Measurements from ENCODE around the gene CPLX1. TPM values are rescaled to one million over a fixed set of nuclear protein-coding genes. Genes with fewer than 3 reads are reported as not detected.
A peak's percentile ranks its signal among the peaks of the same experiment; 100 is the strongest.
"Not testable (repeated sequence)": the region's sequence is repeated elsewhere in the genome, so short reads cannot be mapped to it uniquely, and the experiment has no call there.

The CPLX1 gene
- total RNA-seq, 1 donor from 2014 or later, result 115 TPM

DNA sequence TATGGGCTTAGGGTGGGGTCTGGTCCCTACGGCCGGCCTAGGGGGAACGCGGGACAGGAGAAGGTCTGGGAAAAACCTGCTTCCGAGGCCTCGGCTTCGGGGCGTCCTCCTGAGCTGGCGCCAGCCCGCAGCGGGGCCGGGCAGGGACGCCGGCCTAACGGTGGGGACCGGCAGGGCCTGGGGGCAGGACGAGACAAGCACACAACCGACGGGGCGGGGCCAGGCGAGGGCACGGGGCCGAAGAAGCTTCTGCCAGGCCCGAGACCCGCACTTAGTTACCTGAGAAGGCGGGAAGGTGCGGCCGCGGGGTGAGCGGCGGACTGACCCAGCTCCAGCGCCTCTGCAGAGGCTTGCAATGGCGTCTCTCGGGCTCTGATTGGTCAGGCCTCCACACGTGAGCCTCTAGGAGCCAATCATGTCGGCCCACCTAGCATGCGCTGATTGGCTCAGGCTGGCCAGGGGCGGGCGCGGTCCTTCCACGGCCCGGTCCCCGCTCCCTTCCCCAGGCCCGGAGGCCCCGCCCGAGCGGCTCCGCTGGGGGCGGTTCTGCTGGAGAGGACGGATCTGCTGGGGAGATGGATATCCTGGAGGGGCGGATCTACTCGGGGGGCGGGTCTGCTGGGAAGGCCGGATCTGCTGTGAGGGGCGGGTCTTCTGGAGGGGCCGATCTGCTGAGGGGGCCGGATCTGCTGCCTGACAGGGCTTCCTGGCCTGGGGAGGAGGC, 44.3 kb downstream of the CPLX1 start:
- Mint-ChIP-seq H3K36me3 (ENCODE audit: unreplicated experiment) (peaks cover 10% of the 10 kb centered on the region), H3K4me3 (ENCODE audit: unreplicated experiment) (peak overlapping the region; percentile 88), H3K4me1 (ENCODE audit: low read depth, unreplicated experiment) (peaks cover 25% of the 10 kb centered on the region), H3K9me3 (ENCODE audit: unreplicated experiment) (peaks cover 27% of the 10 kb centered on the region), H3K27me3 (ENCODE audit: unreplicated experiment) (peaks cover 24% of the 10 kb centered on the region), H3K27ac (ENCODE audit: unreplicated experiment) (peak overlapping the region; percentile 96)
- peak; percentile 99 for DNase-seq
- TF ChIP-seq, protein P1, sequence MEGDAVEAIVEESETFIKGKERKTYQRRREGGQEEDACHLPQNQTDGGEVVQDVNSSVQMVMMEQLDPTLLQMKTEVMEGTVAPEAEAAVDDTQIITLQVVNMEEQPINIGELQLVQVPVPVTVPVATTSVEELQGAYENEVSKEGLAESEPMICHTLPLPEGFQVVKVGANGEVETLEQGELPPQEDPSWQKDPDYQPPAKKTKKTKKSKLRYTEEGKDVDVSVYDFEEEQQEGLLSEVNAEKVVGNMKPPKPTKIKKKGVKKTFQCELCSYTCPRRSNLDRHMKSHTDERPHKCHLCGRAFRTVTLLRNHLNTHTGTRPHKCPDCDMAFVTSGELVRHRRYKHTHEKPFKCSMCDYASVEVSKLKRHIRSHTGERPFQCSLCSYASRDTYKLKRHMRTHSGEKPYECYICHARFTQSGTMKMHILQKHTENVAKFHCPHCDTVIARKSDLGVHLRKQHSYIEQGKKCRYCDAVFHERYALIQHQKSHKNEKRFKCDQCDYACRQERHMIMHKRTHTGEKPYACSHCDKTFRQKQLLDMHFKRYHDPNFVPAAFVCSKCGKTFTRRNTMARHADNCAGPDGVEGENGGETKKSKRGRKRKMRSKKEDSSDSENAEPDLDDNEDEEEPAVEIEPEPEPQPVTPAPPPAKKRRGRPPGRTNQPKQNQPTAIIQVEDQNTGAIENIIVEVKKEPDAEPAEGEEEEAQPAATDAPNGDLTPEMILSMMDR (IDR thresholded peaks at IDR 0.05; ENCODE audit: partially characterized antibody, unreplicated experiment), result no peak

DNA sequence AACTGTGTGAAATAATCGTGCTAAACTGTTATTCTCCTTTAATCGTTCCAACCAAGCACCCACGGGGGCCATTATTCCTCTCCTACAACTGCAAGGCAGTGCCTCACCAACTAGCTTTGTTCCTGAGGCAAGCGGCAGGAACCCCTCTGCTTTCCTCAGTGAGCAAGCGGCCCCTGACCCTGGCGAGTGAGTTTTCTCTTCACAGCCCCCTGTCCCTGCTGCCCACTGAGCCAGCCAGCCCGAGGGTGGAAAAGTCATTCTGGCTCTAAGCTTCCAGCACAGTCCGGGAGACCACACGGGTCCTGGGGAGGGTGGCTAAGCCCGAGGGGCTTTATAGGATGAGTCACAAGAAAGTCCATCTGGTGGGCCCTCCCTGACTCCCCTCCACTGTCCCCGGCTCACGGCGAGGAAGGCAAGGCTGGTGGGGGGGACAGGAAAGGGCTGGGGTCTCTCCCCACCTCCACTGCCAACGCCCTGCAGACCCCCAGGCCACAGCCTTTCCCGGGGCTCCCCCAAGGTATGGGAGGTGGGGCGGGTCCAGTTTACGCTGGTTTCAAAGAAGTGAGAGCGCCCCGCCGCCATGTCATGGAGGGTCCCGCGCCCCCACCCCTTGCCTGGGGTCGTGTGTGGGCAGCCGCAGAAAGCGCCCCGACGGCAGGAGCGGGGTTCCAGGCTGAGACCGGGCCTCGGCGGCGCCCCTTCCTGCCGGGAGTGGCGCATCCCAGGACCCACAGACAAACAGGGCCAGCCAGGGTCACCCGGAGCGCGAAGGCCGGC, 45.0 kb downstream of the CPLX1 start:
- Mint-ChIP-seq H3K9me3 (ENCODE audit: unreplicated experiment) (peaks cover 27% of the 10 kb centered on the region), H3K4me3 (ENCODE audit: unreplicated experiment) (peak overlapping the region; percentile 92), H3K27me3 (ENCODE audit: unreplicated experiment) (peaks cover 24% of the 10 kb centered on the region), H3K27ac (ENCODE audit: unreplicated experiment) (peak overlapping the region; percentile 95), H3K36me3 (ENCODE audit: unreplicated experiment) (peaks cover 12% of the 10 kb centered on the region), H3K4me1 (ENCODE audit: low read depth, unreplicated experiment) (peaks cover 25% of the 10 kb centered on the region)
- no peak for DNase-seq
- TF ChIP-seq, protein P1 (IDR thresholded peaks at IDR 0.05; ENCODE audit: partially characterized antibody, unreplicated experiment), result no peak

- peaks cover 24% of the 10 kb centered on the region for H3K4me1 Mint-ChIP-seq (ENCODE audit: low read depth, unreplicated experiment)
- peaks cover 15% of the 10 kb centered on the region for H3K36me3 Mint-ChIP-seq (ENCODE audit: unreplicated experiment)
- H3K4me3 Mint-ChIP-seq (ENCODE audit: unreplicated experiment), result peak overlapping the region; percentile 92
- H3K27ac Mint-ChIP-seq (ENCODE audit: unreplicated experiment), result peak overlapping the region; percentile 95
- DNase-seq, result not testable (repeated sequence)
- H3K27me3 Mint-ChIP-seq (ENCODE audit: unreplicated experiment), result peaks cover 24% of the 10 kb centered on the region
- peaks cover 25% of the 10 kb centered on the region for H3K9me3 Mint-ChIP-seq (ENCODE audit: unreplicated experiment)
Measured at GRCh38 chr4:780255-780654, 45.7 kb downstream of the CPLX1 start.

DNA sequence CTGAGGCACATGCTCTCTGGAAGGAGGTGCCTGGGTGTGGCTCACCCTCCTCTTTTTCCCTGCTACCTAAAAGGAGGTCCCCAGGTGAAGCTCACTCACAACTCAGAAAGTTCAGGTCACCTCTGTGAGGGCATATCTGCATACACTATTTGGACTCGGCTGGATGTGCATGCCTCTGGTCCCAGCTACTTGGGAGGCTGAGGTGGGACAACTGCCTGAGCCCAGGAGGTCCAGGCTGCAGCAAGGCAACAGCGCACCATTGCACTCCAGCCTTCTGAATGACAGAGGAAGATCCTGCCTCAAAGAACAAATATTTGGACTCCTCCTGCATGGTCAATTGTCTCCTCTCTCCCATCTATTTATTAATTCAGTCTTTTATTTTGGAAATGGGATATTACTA, 46.4 kb downstream of the CPLX1 start:
- peaks cover 26% of the 10 kb centered on the region for H3K9me3 Mint-ChIP-seq (ENCODE audit: unreplicated experiment)
- TF ChIP-seq, protein P1 (IDR thresholded peaks at IDR 0.05; ENCODE audit: partially characterized antibody, unreplicated experiment), result no peak
- H3K27me3 Mint-ChIP-seq (ENCODE audit: unreplicated experiment), result peaks cover 28% of the 10 kb centered on the region
- H3K36me3 Mint-ChIP-seq (ENCODE audit: unreplicated experiment), result peaks cover 19% of the 10 kb centered on the region
- H3K4me1 Mint-ChIP-seq (ENCODE audit: low read depth, unreplicated experiment), result peaks cover 23% of the 10 kb centered on the region
- peak overlapping the region; percentile 92 for H3K4me3 Mint-ChIP-seq (ENCODE audit: unreplicated experiment)
- DNase-seq, result no peak
- peak overlapping the region; percentile 95 for H3K27ac Mint-ChIP-seq (ENCODE audit: unreplicated experiment)

DNA sequence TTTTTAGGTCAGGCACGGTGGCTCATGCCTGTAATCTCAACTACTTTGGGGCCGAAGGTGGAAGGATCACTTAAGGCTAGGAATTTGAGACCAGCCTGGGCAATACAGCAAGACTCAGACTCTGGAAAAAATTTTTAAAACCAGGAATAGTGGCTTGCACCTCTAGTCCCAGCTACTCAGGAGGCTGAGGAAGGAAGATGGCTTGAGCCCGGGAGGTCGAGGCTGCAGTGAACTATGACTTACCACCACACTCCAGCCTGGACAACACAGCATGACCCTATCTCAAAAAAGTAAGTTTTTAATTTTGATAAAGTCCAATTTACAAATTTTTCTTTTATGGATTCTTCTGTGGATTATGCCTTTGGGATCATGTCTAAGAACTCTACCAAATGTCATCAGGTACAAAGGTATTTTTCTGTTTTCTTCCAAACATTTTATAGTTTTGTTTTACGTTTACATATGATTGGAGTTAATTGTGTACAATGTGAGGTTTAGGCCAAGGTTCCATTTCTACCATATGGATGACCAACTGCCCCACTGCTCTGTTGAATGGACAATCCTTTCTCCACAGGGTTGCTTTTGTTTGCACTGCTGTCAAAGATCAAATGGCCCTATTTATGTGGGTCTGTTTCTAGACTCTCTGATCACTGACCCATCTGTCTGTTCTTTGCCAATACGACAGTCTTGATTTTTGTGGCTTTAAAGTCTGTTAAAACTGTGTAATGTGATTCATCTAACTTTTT, 48.2 kb downstream of the CPLX1 start:
- H3K4me1 Mint-ChIP-seq (ENCODE audit: low read depth, unreplicated experiment), result peaks cover 24% of the 10 kb centered on the region
- peaks cover 24% of the 10 kb centered on the region for H3K36me3 Mint-ChIP-seq (ENCODE audit: unreplicated experiment)

More for the DNA sequence above, 48.2 kb downstream of the CPLX1 start:
- Mint-ChIP-seq H3K27me3 (ENCODE audit: unreplicated experiment) (peaks cover 27% of the 10 kb centered on the region), H3K4me3 (ENCODE audit: unreplicated experiment) (peak overlapping the region; percentile 35), H3K9me3 (ENCODE audit: unreplicated experiment) (peaks cover 23% of the 10 kb centered on the region), H3K27ac (ENCODE audit: unreplicated experiment) (peak overlapping the region; percentile 35)
- TF ChIP-seq, protein P1 (IDR thresholded peaks at IDR 0.05; ENCODE audit: partially characterized antibody, unreplicated experiment), result no peak
- DNase-seq, result no peak

All from glutamatergic neuron (in vitro differentiated cells).